Measurements from ENCODE around the gene LPIN1.

DNA sequence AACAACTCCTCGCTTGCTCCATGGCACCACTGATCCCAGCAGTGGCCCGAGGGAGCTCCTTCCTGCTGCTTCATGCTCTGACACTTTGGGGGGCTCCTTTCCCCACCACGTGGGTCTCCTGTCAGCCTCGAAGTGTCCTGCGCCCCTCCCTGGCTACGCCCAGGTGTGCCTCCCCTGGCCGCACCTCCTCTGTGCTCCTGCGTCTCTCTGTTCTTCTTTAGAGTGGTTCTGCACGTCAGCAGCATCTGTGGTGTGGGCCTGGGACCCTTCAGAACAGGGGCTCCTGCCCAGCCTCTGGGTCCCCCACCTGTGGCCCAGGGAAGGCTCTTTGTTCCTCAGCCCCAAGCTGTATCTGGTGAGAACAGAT lies 49.7 kb upstream of the LPIN1 start:
- no peak for TF ChIP-seq POLR2A (IDR thresholded peaks at IDR 0.05)
- TF ChIP-seq, protein P1, sequence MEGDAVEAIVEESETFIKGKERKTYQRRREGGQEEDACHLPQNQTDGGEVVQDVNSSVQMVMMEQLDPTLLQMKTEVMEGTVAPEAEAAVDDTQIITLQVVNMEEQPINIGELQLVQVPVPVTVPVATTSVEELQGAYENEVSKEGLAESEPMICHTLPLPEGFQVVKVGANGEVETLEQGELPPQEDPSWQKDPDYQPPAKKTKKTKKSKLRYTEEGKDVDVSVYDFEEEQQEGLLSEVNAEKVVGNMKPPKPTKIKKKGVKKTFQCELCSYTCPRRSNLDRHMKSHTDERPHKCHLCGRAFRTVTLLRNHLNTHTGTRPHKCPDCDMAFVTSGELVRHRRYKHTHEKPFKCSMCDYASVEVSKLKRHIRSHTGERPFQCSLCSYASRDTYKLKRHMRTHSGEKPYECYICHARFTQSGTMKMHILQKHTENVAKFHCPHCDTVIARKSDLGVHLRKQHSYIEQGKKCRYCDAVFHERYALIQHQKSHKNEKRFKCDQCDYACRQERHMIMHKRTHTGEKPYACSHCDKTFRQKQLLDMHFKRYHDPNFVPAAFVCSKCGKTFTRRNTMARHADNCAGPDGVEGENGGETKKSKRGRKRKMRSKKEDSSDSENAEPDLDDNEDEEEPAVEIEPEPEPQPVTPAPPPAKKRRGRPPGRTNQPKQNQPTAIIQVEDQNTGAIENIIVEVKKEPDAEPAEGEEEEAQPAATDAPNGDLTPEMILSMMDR (IDR thresholded peaks at IDR 0.05), result no peak
